CMK (cell line): ENCODE data around the gene AIMP2.
"Not testable (repeated sequence)": the region's sequence is repeated elsewhere in the genome, so short reads cannot be mapped to it uniquely, and the experiment has no call there.

Source experiments
- DNase-seq: peaks from one replicate; pipeline ENCODE4 v3.0.0-alpha.2; 2010; ENCODE audit warnings: low read depth

The AIMP2 gene

GRCh38 chr7:6008668-6009611 is at the start of gene AIMP2, which contains the start of gene PMS2:
Gene AIMP2 (plus strand): TSS chr7:6009272. CDS start chr7:6009364, 92 bp downstream.
Gene PMS2 (minus strand): TSS chr7:6009049. CDS start chr7:6009019, 30 bp downstream.
- DNase-seq = peak; percentile 88

- not testable (repeated sequence) for DNase-seq
These were observed 45.9 kb upstream of the AIMP2 start for GRCh38 chr7:5963205-5963604.

GRCh38 chr7:5963810-5964209 is 45.3 kb upstream of the AIMP2 start:
- not testable (repeated sequence) for DNase-seq

- DNase-seq = not testable (repeated sequence)
These were observed 38.6 kb upstream of the AIMP2 start, which contains the start of gene RSPH10B for GRCh38 chr7:5970347-5970911. Gene RSPH10B (minus strand): TSS chr7:5970689. CDS start chr7:5967116, 3,573 bp downstream.

- DNase-seq = not testable (repeated sequence)
These were observed 35.5 kb upstream of the AIMP2 start for GRCh38 chr7:5973580-5973979.

- DNase-seq = not testable (repeated sequence)
These were observed 29.3 kb upstream of the AIMP2 start for GRCh38 chr7:5979680-5980314.

GRCh38 chr7:5987061-5987460 is 22.0 kb upstream of the AIMP2 start:
- DNase-seq = not testable (repeated sequence)

- DNase-seq = peak; percentile 14
These were observed 11.8 kb upstream of the AIMP2 start for GRCh38 chr7:5997210-5997808.

GRCh38 chr7:6007386-6007785 is 1.7 kb upstream of the AIMP2 start:
- no peak for DNase-seq

GRCh38 chr7:6007835-6008590 is 1.1 kb upstream of the AIMP2 start:
- DNase-seq = not testable (repeated sequence)

GRCh38 chr7:6010370-6010769 is 1.3 kb downstream of the AIMP2 start:
- not testable (repeated sequence) for DNase-seq

- no peak for DNase-seq
These were observed 2.5 kb downstream of the AIMP2 start for GRCh38 chr7:6011541-6011940.

GRCh38 chr7:6012355-6013104 is 3.5 kb downstream of the AIMP2 start:
- no peak for DNase-seq

- no peak for DNase-seq
These were observed 7.0 kb downstream of the AIMP2 start for GRCh38 chr7:6015917-6016652.

- no peak for DNase-seq
These were observed 7.5 kb downstream of the AIMP2 start for GRCh38 chr7:6016653-6016966.

- DNase-seq = no peak
These were observed 11.6 kb downstream of the AIMP2 start for GRCh38 chr7:6020371-6021286.

- DNase-seq = no peak
These were observed 13.6 kb downstream of the AIMP2 start for GRCh38 chr7:6022707-6023106.

GRCh38 chr7:6023974-6024435 is 14.9 kb downstream of the AIMP2 start:
- peak; percentile 15 for DNase-seq
